ENCODE measurements around the gene SP100.

Gene SP100

DNA sequence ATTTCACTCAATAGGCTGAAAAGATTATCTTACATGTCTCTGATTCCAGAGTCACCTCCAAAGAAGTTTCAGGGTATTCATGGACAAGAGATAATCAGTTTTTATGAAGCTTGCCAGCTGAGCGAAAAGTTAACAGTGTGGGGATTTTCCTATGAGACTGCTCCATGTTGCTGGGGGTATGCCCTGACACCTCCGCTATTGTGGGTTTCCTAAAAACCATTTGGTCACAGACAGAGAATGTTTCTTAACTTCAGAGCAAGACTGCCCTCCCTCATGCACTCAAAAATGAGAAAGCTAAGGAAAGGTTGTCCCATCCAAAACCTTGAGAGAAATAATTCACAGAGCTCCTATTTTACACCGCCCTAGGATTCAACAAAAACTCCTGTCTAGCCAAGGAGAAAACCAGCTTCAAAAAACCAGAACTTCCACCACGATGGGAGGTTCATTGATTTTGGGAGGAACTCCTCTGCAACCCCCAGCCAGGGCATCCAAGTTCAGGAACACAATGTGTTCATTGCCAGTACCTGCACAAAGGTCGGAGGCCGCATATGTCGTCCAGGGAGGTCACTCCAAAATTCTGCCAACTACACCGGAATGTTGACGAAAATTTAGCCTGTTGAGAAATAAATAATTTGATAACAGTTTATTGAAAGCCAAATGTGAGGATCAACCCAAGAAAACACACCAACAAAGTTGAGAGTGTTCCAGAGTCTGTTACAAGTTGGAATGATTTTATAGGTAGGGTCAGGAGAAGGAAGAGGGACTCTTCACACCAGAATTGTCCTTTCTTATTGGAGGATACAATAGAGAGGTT, 104.3 kb downstream of the SP100 start:
- H3K36me3 ChIP-seq (ENCODE audit: control insufficient read depth, insufficient read depth, low read length): no peaks in the 10 kb centered on the region; the same call in none of the 2 replicates
- TF ChIP-seq, protein P1, sequence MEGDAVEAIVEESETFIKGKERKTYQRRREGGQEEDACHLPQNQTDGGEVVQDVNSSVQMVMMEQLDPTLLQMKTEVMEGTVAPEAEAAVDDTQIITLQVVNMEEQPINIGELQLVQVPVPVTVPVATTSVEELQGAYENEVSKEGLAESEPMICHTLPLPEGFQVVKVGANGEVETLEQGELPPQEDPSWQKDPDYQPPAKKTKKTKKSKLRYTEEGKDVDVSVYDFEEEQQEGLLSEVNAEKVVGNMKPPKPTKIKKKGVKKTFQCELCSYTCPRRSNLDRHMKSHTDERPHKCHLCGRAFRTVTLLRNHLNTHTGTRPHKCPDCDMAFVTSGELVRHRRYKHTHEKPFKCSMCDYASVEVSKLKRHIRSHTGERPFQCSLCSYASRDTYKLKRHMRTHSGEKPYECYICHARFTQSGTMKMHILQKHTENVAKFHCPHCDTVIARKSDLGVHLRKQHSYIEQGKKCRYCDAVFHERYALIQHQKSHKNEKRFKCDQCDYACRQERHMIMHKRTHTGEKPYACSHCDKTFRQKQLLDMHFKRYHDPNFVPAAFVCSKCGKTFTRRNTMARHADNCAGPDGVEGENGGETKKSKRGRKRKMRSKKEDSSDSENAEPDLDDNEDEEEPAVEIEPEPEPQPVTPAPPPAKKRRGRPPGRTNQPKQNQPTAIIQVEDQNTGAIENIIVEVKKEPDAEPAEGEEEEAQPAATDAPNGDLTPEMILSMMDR (IDR thresholded peaks at IDR 0.05; ENCODE audit: insufficient read depth, low read length, poor library complexity, severe bottlenecking): no peak
- no peaks in the 10 kb centered on the region for H3K27me3 ChIP-seq (replicated peaks; ENCODE audit: control insufficient read depth, insufficient read depth, low read length)
- H3K4me3 ChIP-seq (replicated peaks; ENCODE audit: low read depth, low read length): no peak overlapping the region
- no peak for DNase-seq (ENCODE audit: extremely low read depth, insufficient read length)

DNA sequence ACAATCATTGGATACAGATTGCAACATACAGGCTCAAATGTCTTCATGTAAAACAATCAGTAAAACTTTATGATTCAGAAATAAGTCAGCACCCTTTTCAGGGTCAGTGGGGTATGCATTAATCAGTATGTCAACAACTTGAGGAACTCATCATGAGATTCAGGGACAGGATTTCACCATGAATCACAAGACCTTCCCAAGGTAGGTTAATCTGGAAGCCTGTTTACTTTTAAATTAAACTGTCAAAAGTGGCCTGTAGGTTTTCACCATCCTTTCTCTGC, 104.8 kb downstream of the SP100 start:
- TF ChIP-seq, protein P1 (IDR thresholded peaks at IDR 0.05; ENCODE audit: insufficient read depth, low read length, poor library complexity, severe bottlenecking): no peak
- no peak for DNase-seq (ENCODE audit: extremely low read depth, insufficient read length)
- H3K36me3 ChIP-seq (ENCODE audit: control insufficient read depth, insufficient read depth, low read length): no peaks in the 10 kb centered on the region; the same call in none of the 2 replicates
- H3K4me3 ChIP-seq (replicated peaks; ENCODE audit: low read depth, low read length): no peak overlapping the region
- H3K27me3 ChIP-seq (replicated peaks; ENCODE audit: control insufficient read depth, insufficient read depth, low read length): no peaks in the 10 kb centered on the region

DNA sequence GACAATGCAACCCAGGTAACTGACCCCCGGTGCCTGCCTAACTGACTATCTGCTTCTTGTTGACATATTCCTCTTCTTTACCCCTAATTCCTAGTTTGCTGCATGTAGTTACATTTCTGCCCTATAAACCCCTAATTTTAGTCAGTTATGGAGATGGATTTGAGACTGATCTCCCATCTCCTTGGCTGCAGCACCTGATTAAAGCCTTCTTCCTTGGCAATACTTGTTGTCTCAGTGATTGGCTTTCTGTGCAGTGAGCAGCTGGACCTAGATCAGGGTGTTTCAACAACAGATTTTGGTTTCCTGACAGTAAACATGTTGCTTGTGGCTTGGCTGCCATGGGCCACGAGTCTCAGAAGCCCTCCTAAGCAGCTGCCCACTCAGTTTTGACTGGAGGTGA, 105.4 kb downstream of the SP100 start:
- Histone ChIP-seq H3K4me3 (replicated peaks; ENCODE audit: low read depth, low read length) (no peak overlapping the region), H3K36me3 (ENCODE audit: control insufficient read depth, insufficient read depth, low read length) (no peaks in the 10 kb centered on the region; the same call in none of the 2 replicates), H3K27me3 (replicated peaks; ENCODE audit: control insufficient read depth, insufficient read depth, low read length) (no peaks in the 10 kb centered on the region)
- DNase-seq (ENCODE audit: extremely low read depth, insufficient read length): no peak
- TF ChIP-seq, protein P1 (IDR thresholded peaks at IDR 0.05; ENCODE audit: insufficient read depth, low read length, poor library complexity, severe bottlenecking): no peak

DNA sequence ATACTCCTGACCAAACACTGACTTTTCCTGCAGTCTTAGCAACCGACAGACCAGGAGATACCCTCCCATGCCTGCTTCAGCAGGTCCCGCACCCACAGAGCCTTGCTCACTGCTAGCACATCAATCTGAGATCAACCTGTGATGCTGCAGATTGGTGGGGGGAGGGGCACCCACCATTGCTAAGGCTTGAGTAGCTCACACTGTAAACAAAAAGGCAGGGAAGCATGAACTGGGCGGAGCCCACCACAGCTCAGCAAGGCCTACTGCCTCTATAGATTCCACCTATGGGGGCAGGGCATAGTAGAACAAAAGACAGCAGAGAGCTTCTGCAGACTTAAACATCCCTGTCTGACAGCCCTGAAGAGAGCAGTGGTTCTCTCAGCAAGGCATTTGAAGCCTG, 109.7 kb downstream of the SP100 start:
- Histone ChIP-seq H3K27me3 (replicated peaks; ENCODE audit: control insufficient read depth, insufficient read depth, low read length) (no peaks in the 10 kb centered on the region), H3K4me3 (replicated peaks; ENCODE audit: low read depth, low read length) (no peak overlapping the region), H3K36me3 (ENCODE audit: control insufficient read depth, insufficient read depth, low read length) (no peaks in the 10 kb centered on the region; the same call in none of the 2 replicates)
- DNase-seq (ENCODE audit: extremely low read depth, insufficient read length): no peak
- TF ChIP-seq, protein P1 (IDR thresholded peaks at IDR 0.05; ENCODE audit: insufficient read depth, low read length, poor library complexity, severe bottlenecking): no peak

DNA sequence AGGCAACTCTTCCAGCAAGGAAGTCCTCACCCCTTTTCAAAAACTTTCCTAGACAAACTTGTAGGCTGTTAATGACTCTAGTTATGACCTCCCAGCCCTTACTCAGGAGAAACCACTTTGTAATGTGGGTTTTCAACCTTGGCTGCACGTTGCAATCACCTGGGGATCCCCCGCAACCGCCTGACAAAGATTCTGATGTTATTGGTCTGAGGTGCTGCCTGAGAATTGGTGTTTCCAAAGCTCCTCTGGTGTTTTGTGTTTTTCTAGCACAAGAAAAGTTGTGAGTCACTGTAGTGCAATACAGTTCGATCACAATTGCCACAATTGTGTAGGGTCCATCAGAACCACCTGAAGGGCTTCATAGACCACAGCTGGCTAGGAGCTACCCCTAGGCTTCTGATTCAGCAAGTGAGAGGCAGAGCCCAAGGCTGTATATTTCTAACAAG, 121.6 kb downstream of the SP100 start:
- no peak overlapping the region for H3K4me3 ChIP-seq (replicated peaks; ENCODE audit: low read depth, low read length)
- peak; percentile 60 for DNase-seq (ENCODE audit: extremely low read depth, insufficient read length)
- H3K27me3 ChIP-seq (replicated peaks; ENCODE audit: control insufficient read depth, insufficient read depth, low read length): no peaks in the 10 kb centered on the region
- TF ChIP-seq, protein P1 (IDR thresholded peaks at IDR 0.05; ENCODE audit: insufficient read depth, low read length, poor library complexity, severe bottlenecking): no peak
- H3K36me3 ChIP-seq (ENCODE audit: control insufficient read depth, insufficient read depth, low read length): no peaks in the 10 kb centered on the region

Data from GM06990 (cell line).